HEK293T (cell line): ENCODE measurements around the gene ROBO3.

Experiments used
- ELF4 ChIP-seq: fragments of 450-650 bp; IDR thresholded peaks from 2 replicates; pipeline ENCODE4 v1.6.1; 2017; ENCODE audit warnings: antibody characterized with exemption
- NFRKB ChIP-seq: fragments of 450-650 bp; IDR thresholded peaks from 2 replicates; pipeline ENCODE4 v1.6.1; 2016; ENCODE audit warnings: mild to moderate bottlenecking, moderate library complexity
- SP1 ChIP-seq: fragments of 450-650 bp; IDR thresholded peaks from 2 replicates; pipeline ENCODE4 v1.6.1; 2017
- SUZ12 ChIP-seq: fragments of 450-650 bp; IDR thresholded peaks from 2 replicates; pipeline ENCODE4 v1.6.1; 2016; ENCODE audit warnings: mild to moderate bottlenecking
- ZNF384 ChIP-seq: fragments of 450-650 bp; IDR thresholded peaks from 2 replicates; pipeline ENCODE4 v1.6.1; 2016
- TF ChIP-seq, protein P1 (sequence below): fragments of 450-650 bp; IDR thresholded peaks from 2 replicates; pipeline ENCODE4 v1.6.1; 2016

DNA sequence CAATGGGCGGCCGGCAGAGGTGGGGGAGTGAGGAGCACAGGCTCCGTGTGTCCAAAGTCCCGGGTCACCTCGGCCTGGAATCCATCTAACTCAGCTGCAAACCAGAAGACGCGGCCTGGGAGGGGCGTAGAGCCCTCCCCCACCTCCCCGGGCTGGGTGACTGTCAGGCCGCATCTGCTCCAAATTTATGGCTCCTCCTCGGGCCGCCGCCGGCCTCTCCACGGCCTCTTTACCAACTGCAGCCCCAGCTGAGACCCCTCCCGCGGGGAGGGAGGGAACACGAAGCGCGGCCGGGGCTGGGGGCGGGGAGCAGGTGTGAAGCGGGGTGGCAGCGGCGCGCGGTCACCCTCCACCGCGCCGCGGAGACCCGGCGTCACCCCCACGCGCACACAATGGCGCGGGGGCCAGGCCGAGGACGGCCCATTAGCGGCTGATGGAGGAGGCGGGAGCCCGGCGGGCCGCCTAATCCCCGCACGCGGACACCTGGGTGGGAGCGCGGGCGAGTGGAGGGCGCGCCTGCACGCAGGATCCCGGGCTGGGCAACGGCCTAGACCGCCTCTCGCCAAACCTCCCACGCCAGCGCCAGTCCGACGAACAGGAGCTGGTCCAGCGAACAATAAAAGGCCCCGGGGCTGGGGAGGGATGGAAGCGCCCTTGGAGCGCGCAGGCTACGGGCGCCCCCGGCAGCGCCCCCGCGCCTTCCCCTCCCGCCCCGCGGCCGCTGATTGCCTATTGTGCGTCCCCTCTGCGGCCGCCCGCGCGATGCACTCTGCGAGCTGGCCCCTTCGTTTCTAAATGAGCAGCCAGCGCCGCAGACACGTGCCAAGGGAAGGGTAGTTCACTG is 25.9 kb upstream of the ROBO3 start:
- TF ChIP-seq SUZ12: no peak
- TF ChIP-seq NFRKB: no peak
- TF ChIP-seq SP1: no peak
- TF ChIP-seq ELF4: no peak
- no peak for TF ChIP-seq ZNF384
- TF ChIP-seq, protein P1, sequence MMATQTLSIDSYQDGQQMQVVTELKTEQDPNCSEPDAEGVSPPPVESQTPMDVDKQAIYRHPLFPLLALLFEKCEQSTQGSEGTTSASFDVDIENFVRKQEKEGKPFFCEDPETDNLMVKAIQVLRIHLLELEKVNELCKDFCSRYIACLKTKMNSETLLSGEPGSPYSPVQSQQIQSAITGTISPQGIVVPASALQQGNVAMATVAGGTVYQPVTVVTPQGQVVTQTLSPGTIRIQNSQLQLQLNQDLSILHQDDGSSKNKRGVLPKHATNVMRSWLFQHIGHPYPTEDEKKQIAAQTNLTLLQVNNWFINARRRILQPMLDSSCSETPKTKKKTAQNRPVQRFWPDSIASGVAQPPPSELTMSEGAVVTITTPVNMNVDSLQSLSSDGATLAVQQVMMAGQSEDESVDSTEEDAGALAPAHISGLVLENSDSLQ: peak; percentile 63
